GM12878 (cell line): ENCODE measurements around the gene ADARB1. TPM values are rescaled to one million over a fixed set of nuclear protein-coding genes. Genes with fewer than 3 reads are reported as not detected.

ENCODE experiments used
- ATAC-seq: fragments of 200-7000 bp; cut with Tn5 transposase; 3 replicates; pipeline ENCODE4 v1.9.1; 2020; ENCODE audit warnings: mild to moderate bottlenecking, moderate library complexity
- BruUV-seq: library from RNA; stranded (reverse); fragments of 400-500 nt; replicated peaks from 2 replicates; lab custom pipeline; 2021; lab: Mats Ljungman, UMichigan
- CTCF ChIA-PET: fragments of 300-600 bp; sonication (Branson Sonifier 250); formaldehyde crosslinking; extraction: SDS; loops from one replicate; lab custom pipeline; 2021; ENCODE audit warnings: inconsistent platforms; lab: Yijun Ruan, JAX
- POLR2A ChIA-PET: fragments of 350-600 bp; formaldehyde crosslinking; extraction: SDS; loops from one replicate; lab custom pipeline; 2021; ENCODE audit warnings: inconsistent platforms; lab: Charles Lee
- RAD21 ChIA-PET: fragments of 300-600 bp; sonication (Branson Sonifier 250); formaldehyde crosslinking; loops from one replicate; lab custom pipeline; 2023; ENCODE audit warnings: antibody characterized with exemption; ENCODE audit not compliant: unreplicated experiment; lab: Charles Lee
- SMC1A ChIA-PET: fragments of 300-600 bp; sonication (Branson Sonifier 250); formaldehyde crosslinking; loops from one replicate; lab custom pipeline; 2023; ENCODE audit not compliant: unreplicated experiment, uncharacterized antibody; lab: Charles Lee
- DNase-seq: peaks from one replicate; pipeline ENCODE4 v3.0.0-alpha.2; 2011; ENCODE audit warnings: low read depth, low spot score
- FAIRE-seq: peaks from 3 replicates; lab custom pipeline; 2011; peaks lifted over from hg19 to GRCh38; lab: Jason Lieb, UNC
- H2AFZ ChIP-seq: 2 replicates; pipeline ENCODE4 v1.6.0; 2011; ENCODE audit warnings: low read depth, low read length, control low read depth; ENCODE audit not compliant: control insufficient read depth
- H3K27ac ChIP-seq: 2 replicates; pipeline ENCODE4 v1.5.1; 2011; ENCODE audit warnings: control low read depth; ENCODE audit not compliant: control insufficient read depth, insufficient read depth
- H3K27me3 ChIP-seq, 2 experiments: replicated peaks in 1 of 2; 2 replicates each; pipeline versions ENCODE4 v1.6.0 to v1.6.1; 2011; ENCODE audit warnings: low read length in 1 of 2; ENCODE audit not compliant: control insufficient read depth in 2 of 2, insufficient read depth in 2 of 2
- H3K36me3 ChIP-seq, 2 experiments: 2 replicates each; pipeline ENCODE4 v1.5.1; 2011; ENCODE audit warnings: low read length in 1 of 2; ENCODE audit not compliant: control insufficient read depth in 2 of 2, insufficient read depth in 2 of 2
- H3K4me1 ChIP-seq: 2 replicates; pipeline ENCODE4 v1.6.1; 2011; ENCODE audit warnings: mild to moderate bottlenecking, low read length, moderate library complexity, mixed read lengths; ENCODE audit not compliant: control insufficient read depth, insufficient read depth
- H3K4me2 ChIP-seq: 2 replicates; pipeline ENCODE4 v1.6.0; 2011; ENCODE audit warnings: control low read depth; ENCODE audit not compliant: control insufficient read depth, insufficient read depth
- H3K4me3 ChIP-seq: fragments of 200-600 bp; sonication (generic); 2 replicates; pipeline ENCODE4 v1.5.1; 2016
- H3K79me2 ChIP-seq: 2 replicates; pipeline ENCODE4 v1.6.0; 2011; ENCODE audit warnings: low read length; ENCODE audit not compliant: control insufficient read depth, insufficient read depth
- H3K9ac ChIP-seq: 2 replicates; pipeline ENCODE4 v1.8.0; 2011; ENCODE audit warnings: low read length, control low read depth, mixed read lengths; ENCODE audit not compliant: control insufficient read depth, insufficient read depth
- H3K9me3 ChIP-seq: replicated peaks from 3 replicates; pipeline ENCODE4 v1.5.1; 2011; ENCODE audit warnings: mild to moderate bottlenecking, low read length; ENCODE audit not compliant: control insufficient read depth, insufficient read depth
- H4K20me1 ChIP-seq: 2 replicates; pipeline ENCODE4 v1.6.0; 2011; ENCODE audit not compliant: control insufficient read depth, insufficient read depth
- BCL11A ChIP-seq: IDR thresholded peaks from 2 replicates; pipeline ENCODE4 v1.6.1; 2011; ENCODE audit warnings: low read depth, low read length
- CREB1 ChIP-seq: IDR thresholded peaks from 2 replicates; pipeline ENCODE4 v1.6.1; 2012; ENCODE audit warnings: low read depth, mild to moderate bottlenecking, inconsistent platforms
- EP300 ChIP-seq, 2 experiments: fragments of 150-350 bp in 1 of 2; IDR thresholded peaks; 2 replicates each; pipeline ENCODE4 v1.6.1; 2011 to 2012; ENCODE audit warnings: low read depth in 2 of 2, low read length in 2 of 2, borderline replicate concordance in 1 of 2, improper control_type of control experiment in 1 of 2, inconsistent platforms in 1 of 2; ENCODE audit not compliant: control insufficient read depth in 1 of 2
- FOXM1 ChIP-seq: IDR thresholded peaks from 2 replicates; pipeline ENCODE4 v1.6.1; 2012; ENCODE audit warnings: low read depth, mild to moderate bottlenecking, inconsistent platforms, low read length, moderate library complexity
- HDGF ChIP-seq: fragments of 450-650 bp; IDR thresholded peaks from 2 replicates; pipeline ENCODE4 v1.6.1; 2016; ENCODE audit warnings: antibody characterized with exemption
- HSF1 ChIP-seq: fragments of 150-350 bp; IDR thresholded peaks from 2 replicates; pipeline ENCODE4 v1.6.1; 2014; ENCODE audit warnings: mild to moderate bottlenecking, low read depth, low read length
- MTA3 ChIP-seq: IDR thresholded peaks from 2 replicates; pipeline ENCODE4 v1.6.1; 2012; ENCODE audit warnings: low read length, inconsistent platforms, borderline replicate concordance
- SREBF1 ChIP-seq: IDR thresholded peaks from 2 replicates; pipeline ENCODE4 v1.6.1; 2012; ENCODE audit warnings: mild to moderate bottlenecking, low read length
- STAT1 ChIP-seq: fragments of 450-650 bp; conservative IDR thresholded peaks from 2 replicates; pipeline ENCODE4 v1.6.1; 2014; ENCODE audit warnings: antibody characterized with exemption, mild to moderate bottlenecking
- YY1 ChIP-seq: IDR thresholded peaks from 2 replicates; pipeline ENCODE4 v1.6.1; 2011; ENCODE audit warnings: low read depth, mild to moderate bottlenecking, low read length
- WGBS: methylation state at CpG from one replicate; pipeline ENCODE4 v1.1.6; 2016; ENCODE audit warnings: low lambda C conversion rate; ENCODE audit not compliant: insufficient replicate concordance, insufficient coverage; ENCODE audit errors: missing lambda C conversion rate; 5-methylcytosine and 5-hydroxymethylcytosine counted together
- in situ Hi-C: fragments of 300-500 bp; cut with MboI; formaldehyde crosslinking; loops from 9 replicates; pipeline ENCODE4 v1.14.3; 2018; ENCODE audit warnings: mixed read lengths
- intact Hi-C: fragments of 100-400 bp; cut with micrococcal nuclease; formaldehyde crosslinking; loops from one replicate; pipeline ENCODE4 v1.14.2; 2022; ENCODE audit not compliant: unreplicated experiment
- polyA plus RNA-seq, 11 experiments: library from polyadenylated mRNA; depleted of rRNA in 4 of 11; unstranded in 6 of 11; stranded (reverse) in 5 of 11; fragments of >200 nt; fragmentation: Nextera tagmentation in 4 of 11; fragmentation: Illumina TruSeq in 1 of 11; extraction: Ambion mirVana in 4 of 11; extraction: Trizol in 1 of 11; gene quantifications; 1 replicate in 1 of 11; 2 replicates in 10 of 11; pipeline versions ENCODE4 v1.2.1 to v1.2.3, GENCODE V29; 2011 to 2016; ENCODE audit warnings: inconsistent platforms in 2 of 11, missing spikeins in 2 of 11, low read depth in 1 of 11
- total RNA-seq, 4 experiments: library from RNA; depleted of rRNA in 3 of 4; stranded (reverse); fragments of >200 nt in 3 of 4; fragmentation: Illumina TruSeq in 1 of 4; extraction: Trizol in 1 of 4; gene quantifications; 2 replicates each; pipeline versions ENCODE4 v1.2.1 to v1.2.3, GENCODE V29; 2013 to 2021
- TF ChIP-seq, protein P1 (sequence below): IDR thresholded peaks from 2 replicates; pipeline ENCODE4 v1.6.1; 2012; ENCODE audit warnings: low read depth, low read length, improper control_type of control experiment
- TF ChIP-seq, protein P2 (sequence below): fragments of 450-650 bp; IDR thresholded peaks from 2 replicates; pipeline ENCODE4 v1.6.1; 2014; ENCODE audit warnings: mild to moderate bottlenecking

The ADARB1 gene
- total and polyA plus RNA-seq, 10 of the 15 experiments (the other 5 are each of a cell fraction or from before 2014, with no cell fraction given) = 5.7 to 61.7 (median 25.3) TPM

DNA sequence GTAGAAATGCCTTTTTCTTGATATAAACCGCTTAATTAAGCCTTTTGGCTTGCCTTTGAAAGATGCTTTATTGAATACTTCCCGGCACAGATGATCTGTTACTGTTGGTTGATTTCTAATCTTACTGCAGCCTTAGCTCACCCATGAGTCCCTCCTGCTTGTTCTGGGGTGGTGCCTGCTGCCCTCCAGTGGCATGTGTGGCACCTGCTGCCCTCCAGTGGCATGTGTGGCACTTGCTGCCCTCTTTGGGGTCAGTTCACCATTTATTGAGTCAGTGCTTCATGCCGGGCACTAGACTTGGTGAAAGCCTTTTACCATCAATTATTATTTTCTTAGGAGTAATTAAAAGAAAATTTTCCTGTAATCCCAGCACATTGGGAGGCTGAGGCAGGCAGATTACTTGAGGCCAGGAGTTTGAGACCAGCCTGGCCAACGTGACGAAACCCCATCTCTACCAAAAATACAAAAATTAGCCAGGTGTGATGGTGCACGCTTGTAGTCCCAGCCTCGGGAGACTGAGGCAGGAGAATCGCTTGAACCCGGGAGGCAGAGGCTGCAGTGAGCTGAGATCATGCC lies 54.3 kb downstream of the ADARB1 start (continued):
- TF ChIP-seq YY1 = peak; percentile 57; the same call in 1 of the 2 replicates
- 0 out of 2 replicates have a peak, but pooled peaks have one; percentile 17 for TF ChIP-seq FOXM1
- TF ChIP-seq SREBF1 = no peak
- TF ChIP-seq CREB1 = no peak
- no peak for TF ChIP-seq HSF1
- TF ChIP-seq, protein P1, sequence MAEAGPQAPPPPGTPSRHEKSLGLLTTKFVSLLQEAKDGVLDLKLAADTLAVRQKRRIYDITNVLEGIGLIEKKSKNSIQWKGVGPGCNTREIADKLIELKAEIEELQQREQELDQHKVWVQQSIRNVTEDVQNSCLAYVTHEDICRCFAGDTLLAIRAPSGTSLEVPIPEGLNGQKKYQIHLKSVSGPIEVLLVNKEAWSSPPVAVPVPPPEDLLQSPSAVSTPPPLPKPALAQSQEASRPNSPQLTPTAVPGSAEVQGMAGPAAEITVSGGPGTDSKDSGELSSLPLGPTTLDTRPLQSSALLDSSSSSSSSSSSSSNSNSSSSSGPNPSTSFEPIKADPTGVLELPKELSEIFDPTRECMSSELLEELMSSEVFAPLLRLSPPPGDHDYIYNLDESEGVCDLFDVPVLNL = 0 out of 2 replicates have a peak, but pooled peaks have one; percentile 39

DNA sequence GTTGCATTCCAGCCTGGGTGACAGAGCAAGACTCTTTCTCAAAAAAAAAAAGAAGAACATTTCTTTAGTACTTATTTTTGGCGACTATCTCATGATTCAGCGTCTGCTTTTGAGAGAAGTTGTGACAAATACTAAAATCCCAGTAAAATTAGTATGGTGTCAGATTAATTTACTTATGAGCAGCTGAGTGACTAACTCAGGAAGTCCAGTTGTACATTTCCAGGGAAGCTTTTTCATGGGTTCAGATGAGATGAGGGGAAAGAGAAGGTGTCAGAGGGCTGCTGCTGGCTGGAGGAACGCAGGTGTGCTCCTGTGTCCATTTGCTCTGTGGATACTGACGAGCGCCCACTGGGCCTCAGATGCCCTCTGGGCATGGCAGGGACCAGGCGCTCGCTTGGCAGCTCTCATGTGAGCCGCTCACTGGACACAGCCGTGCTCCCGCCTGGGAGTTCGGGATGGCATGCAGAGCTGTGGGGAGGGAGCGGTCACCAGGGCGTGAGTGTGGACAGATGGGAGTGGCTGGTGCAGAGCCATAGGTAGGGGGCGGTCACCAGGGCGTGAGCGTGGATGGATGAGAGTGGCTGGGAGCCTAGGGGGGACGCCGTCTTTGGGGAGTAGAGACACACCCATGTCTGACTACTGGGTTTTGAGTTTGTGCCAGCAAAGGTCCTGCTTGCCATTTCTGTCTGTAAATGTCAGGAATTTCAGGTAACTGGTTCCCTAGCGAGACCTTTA lies 55.0 kb downstream of the ADARB1 start:
- H3K4me1 ChIP-seq = peaks cover 5% of the 10 kb centered on the region
- no peak for FAIRE-seq
- peaks cover 0 to 2% of the 10 kb centered on the region in 2 experiments; a peak in 2 of 4 replicates for H3K27me3 ChIP-seq
- POLR2A ChIA-PET = interaction anchor here (1.0 to 2.5 kb wide), 6 partner anchors 14 to 32 kb away, joined by 3 to 14 read pairs (median 4); no protein-coding TSS in a partner anchor
- ATAC-seq = no peak
- no peak overlapping the region for H3K27ac ChIP-seq
- in situ Hi-C loops = loop anchor here (5.0 kb wide), 1 partner anchor 182 kb away; no protein-coding TSS in a partner anchor
- 60% methylated on average over 19 of the region's 19 CpGs for WGBS
- DNase-seq = no peak
- CTCF ChIA-PET = interaction anchor here (0.6 to 15.4 kb wide), 27 partner anchors 9 to 1001 kb away, joined by 3 to 626 read pairs (median 7); partner anchors contain the start of genes ADARB1 and SLX9
- SMC1A ChIA-PET = interaction anchor here (0.9 to 9.3 kb wide), 16 partner anchors 8 to 197 kb away, joined by 3 to 560 read pairs (median 8); partner anchors contain the start of gene SLX9
- RAD21 ChIA-PET = interaction anchor here (1.0 to 8.1 kb wide), 22 partner anchors 8 to 330 kb away, joined by 3 to 204 read pairs (median 4); partner anchors contain the start of genes ADARB1, PTTG1IP and UBE2G2
- no peak overlapping the region for H3K4me2 ChIP-seq
- H3K9ac ChIP-seq = no peak overlapping the region
- H3K36me3 ChIP-seq = no peaks in the 10 kb centered on the region
- intact Hi-C loops = loop anchor here (2.0 kb wide), 1 partner anchor 51 kb away; no protein-coding TSS in a partner anchor
- TF ChIP-seq SREBF1 (no peak), BCL11A (no peak), MTA3 (no peak), STAT1 (no peak), HDGF (no peak), EP300 (IDR thresholded peaks at IDR 0.05; ENCODE audit: borderline replicate concordance in 1 of 2, control insufficient read depth in 1 of 2, low read depth in 2 of 2, low read length in 2 of 2) (no peak)
- TF ChIP-seq, protein P2, sequence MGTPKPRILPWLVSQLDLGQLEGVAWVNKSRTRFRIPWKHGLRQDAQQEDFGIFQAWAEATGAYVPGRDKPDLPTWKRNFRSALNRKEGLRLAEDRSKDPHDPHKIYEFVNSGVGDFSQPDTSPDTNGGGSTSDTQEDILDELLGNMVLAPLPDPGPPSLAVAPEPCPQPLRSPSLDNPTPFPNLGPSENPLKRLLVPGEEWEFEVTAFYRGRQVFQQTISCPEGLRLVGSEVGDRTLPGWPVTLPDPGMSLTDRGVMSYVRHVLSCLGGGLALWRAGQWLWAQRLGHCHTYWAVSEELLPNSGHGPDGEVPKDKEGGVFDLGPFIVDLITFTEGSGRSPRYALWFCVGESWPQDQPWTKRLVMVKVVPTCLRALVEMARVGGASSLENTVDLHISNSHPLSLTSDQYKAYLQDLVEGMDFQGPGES = no peak
- TF ChIP-seq, all 136 proteins: peak for 0
- no TSS peak for BruUV-seq
- Histone ChIP-seq H3K79me2 (no peaks in the 10 kb centered on the region), H3K9me3 (no peaks in the 10 kb centered on the region), H4K20me1 (no peaks in the 10 kb centered on the region), H2AFZ (no peak overlapping the region), H3K4me3 (no peak overlapping the region)
